B cell (primary cell): ENCODE measurements around the gene METRNL. TPM values are rescaled to one million over a fixed set of nuclear protein-coding genes. Genes with fewer than 3 reads are reported as not detected.

Source experiments
- ATAC-seq: fragments of 200-7000 bp; cut with Tn5 transposase; one replicate; pipeline ENCODE4 v1.10.0; 2021; ENCODE audit warnings: low read depth, mild to moderate bottlenecking, moderate number of reproducible peaks, moderate library complexity
- CTCF ChIA-PET: fragments of 350-600 bp; sonication (Branson Sonifier 250); formaldehyde crosslinking; loops from one replicate; lab custom pipeline; 2021; ENCODE audit warnings: antibody characterized with exemption, inconsistent platforms; lab: Charles Lee
- POLR2A ChIA-PET: fragments of 350-600 bp; sonication (Branson Sonifier 250); formaldehyde crosslinking; loops from one replicate; lab custom pipeline; 2021; ENCODE audit warnings: antibody characterized with exemption; lab: Charles Lee
- DNase-seq: peaks from one replicate; pipeline ENCODE4 v3.0.0; 2013
- H2AFZ ChIP-seq: 2 replicates; pipeline ENCODE4 v1.6.1; 2012; ENCODE audit warnings: mild to moderate bottlenecking, low read depth, low read length; ENCODE audit not compliant: insufficient read depth, poor library complexity, severe bottlenecking
- H3K27ac ChIP-seq, 2 donors: 1 replicate in 1 of 2; 2 replicates in 1 of 2; pipeline ENCODE4 v1.5.1; 2012 to 2013; ENCODE audit warnings: low read length in 2 of 2, mild to moderate bottlenecking in 2 of 2, moderate library complexity in 1 of 2
- H3K27me3 ChIP-seq, 4 experiments: fragments of 200-600 bp in 1 of 4; sonication (generic) in 1 of 4; replicated peaks in 1 of 4; 1 replicate in 2 of 4; 2 replicates in 2 of 4; pipeline versions ENCODE4 v1.6.1 to v1.7.0; 2013 to 2016; ENCODE audit warnings: low read length in 3 of 4, mild to moderate bottlenecking in 2 of 4, mixed read lengths in 1 of 4, moderate library complexity in 1 of 4; ENCODE audit not compliant: insufficient read depth in 4 of 4, control insufficient read depth in 3 of 4; ENCODE audit errors: control extremely low read depth in 1 of 4
- H3K36me3 ChIP-seq, 2 experiments: replicated peaks in 1 of 2; 1 replicate in 1 of 2; 2 replicates in 1 of 2; pipeline versions ENCODE4 v1.6.1 to v1.7.1; 2013; ENCODE audit warnings: low read length in 1 of 2; ENCODE audit not compliant: insufficient read depth in 2 of 2, control insufficient read depth in 1 of 2; ENCODE audit errors: control extremely low read depth in 1 of 2, extremely low read depth in 1 of 2
- H3K4me1 ChIP-seq, 2 donors: fragments of 200-600 bp in 1 of 2; sonication (generic) in 1 of 2; 1 replicate in 1 of 2; 2 replicates in 1 of 2; pipeline versions ENCODE4 v1.5.1 to v1.6.1; 2013 to 2017; ENCODE audit warnings: low read length in 2 of 2; ENCODE audit not compliant: control insufficient read depth in 2 of 2, insufficient read depth in 2 of 2
- H3K4me2 ChIP-seq: replicated peaks from 2 replicates; pipeline ENCODE3; 2012; ENCODE audit warnings: mild to moderate bottlenecking, low read depth, low read length; ENCODE audit not compliant: poor library complexity, severe bottlenecking
- H3K4me3 ChIP-seq, 5 experiments: fragments of 200-600 bp in 1 of 5; sonication (generic) in 1 of 5; 1 replicate in 3 of 5; 2 replicates in 2 of 5; pipeline versions ENCODE4 v1.5.1 to v1.7.0; 2011 to 2016; ENCODE audit warnings: low read length in 4 of 5, mild to moderate bottlenecking in 4 of 5, low read depth in 2 of 5, control low read depth in 1 of 5, moderate library complexity in 1 of 5; ENCODE audit not compliant: insufficient read depth in 1 of 5; ENCODE audit errors: control extremely low read depth in 1 of 5, extremely low read depth in 1 of 5
- H3K79me2 ChIP-seq: fragments of 200-600 bp; sonication (generic); one replicate; pipeline ENCODE4 v1.6.0; 2016; ENCODE audit warnings: low read length; ENCODE audit not compliant: control insufficient read depth, insufficient read depth
- H3K9ac ChIP-seq: fragments of 200-600 bp; sonication (generic); 2 replicates; pipeline ENCODE4 v1.6.1; 2017; ENCODE audit warnings: mild to moderate bottlenecking, low read length, moderate library complexity
- H3K9me3 ChIP-seq, 3 donors: one replicate each; pipeline versions ENCODE4 v1.6.1 to v1.7.1; 2013; ENCODE audit warnings: low read length in 2 of 3; ENCODE audit not compliant: control insufficient read depth in 2 of 3, insufficient read depth in 1 of 3; ENCODE audit errors: control extremely low read depth in 1 of 3
- H4K20me1 ChIP-seq: 2 replicates; pipeline ENCODE4 v1.6.0; 2012; ENCODE audit warnings: mild to moderate bottlenecking, low read length; ENCODE audit not compliant: insufficient read depth, control insufficient read depth, poor library complexity, severe bottlenecking
- H3K27ac Mint-ChIP-seq: one replicate; pipeline ENCODE4 v1.8.0; 2021; ENCODE audit warnings: mixed read lengths
- H3K27me3 Mint-ChIP-seq: one replicate; pipeline ENCODE4 v1.8.0; 2021; ENCODE audit warnings: mixed read lengths
- H3K4me1 Mint-ChIP-seq: one replicate; pipeline ENCODE4 v1.8.0; 2021; ENCODE audit warnings: mixed read lengths
- H3K4me3 Mint-ChIP-seq: one replicate; pipeline ENCODE4 v1.8.0; 2021; ENCODE audit warnings: mixed read lengths
- H3K9me3 Mint-ChIP-seq: one replicate; pipeline ENCODE4 v1.8.0; 2022; ENCODE audit warnings: mixed read lengths; ENCODE audit not compliant: insufficient read depth
- CTCF ChIP-seq: fragments of 200-600 bp; IDR thresholded peaks from one replicate; pipeline ENCODE4 v1.8.0; 2022; ENCODE audit warnings: antibody characterized with exemption, mild to moderate bottlenecking
- EZH2 ChIP-seq: IDR thresholded peaks from 2 replicates; pipeline ENCODE4 v1.6.1; 2012; ENCODE audit warnings: borderline replicate concordance, low read depth, mild to moderate bottlenecking, moderate library complexity, low read length; ENCODE audit not compliant: insufficient read depth, poor library complexity, severe bottlenecking
- WGBS: methylation state at CpG from one replicate; pipeline ENCODE4 v1.1.5; 2013; ENCODE audit warnings: missing lambda C conversion rate; ENCODE audit not compliant: insufficient coverage; 5-methylcytosine and 5-hydroxymethylcytosine counted together
- intact Hi-C: fragments of 100-400 bp; cut with micrococcal nuclease; formaldehyde crosslinking; loops from one replicate; pipeline ENCODE4 v1.10.0; 2022
- polyA plus RNA-seq: library from polyadenylated mRNA; depleted of rRNA; stranded (reverse); fragments of >200 nt; gene quantifications from 2 replicates; pipeline ENCODE4 v1.2.3, GENCODE V29; 2012
- total RNA-seq, 2 donors: library from RNA; stranded (reverse); fragments of 120-200 nt in 1 of 2; gene quantifications; 1 replicate in 1 of 2; 2 replicates in 1 of 2; pipeline versions ENCODE4 v1.2.3 to v1.2.4, GENCODE V29; 2013 to 2022

The METRNL gene
- total and polyA plus RNA-seq, 2 donors (not counting 1 experiment from before 2014, with no cell fraction given): 11.8 to 18.4 TPM

DNA sequence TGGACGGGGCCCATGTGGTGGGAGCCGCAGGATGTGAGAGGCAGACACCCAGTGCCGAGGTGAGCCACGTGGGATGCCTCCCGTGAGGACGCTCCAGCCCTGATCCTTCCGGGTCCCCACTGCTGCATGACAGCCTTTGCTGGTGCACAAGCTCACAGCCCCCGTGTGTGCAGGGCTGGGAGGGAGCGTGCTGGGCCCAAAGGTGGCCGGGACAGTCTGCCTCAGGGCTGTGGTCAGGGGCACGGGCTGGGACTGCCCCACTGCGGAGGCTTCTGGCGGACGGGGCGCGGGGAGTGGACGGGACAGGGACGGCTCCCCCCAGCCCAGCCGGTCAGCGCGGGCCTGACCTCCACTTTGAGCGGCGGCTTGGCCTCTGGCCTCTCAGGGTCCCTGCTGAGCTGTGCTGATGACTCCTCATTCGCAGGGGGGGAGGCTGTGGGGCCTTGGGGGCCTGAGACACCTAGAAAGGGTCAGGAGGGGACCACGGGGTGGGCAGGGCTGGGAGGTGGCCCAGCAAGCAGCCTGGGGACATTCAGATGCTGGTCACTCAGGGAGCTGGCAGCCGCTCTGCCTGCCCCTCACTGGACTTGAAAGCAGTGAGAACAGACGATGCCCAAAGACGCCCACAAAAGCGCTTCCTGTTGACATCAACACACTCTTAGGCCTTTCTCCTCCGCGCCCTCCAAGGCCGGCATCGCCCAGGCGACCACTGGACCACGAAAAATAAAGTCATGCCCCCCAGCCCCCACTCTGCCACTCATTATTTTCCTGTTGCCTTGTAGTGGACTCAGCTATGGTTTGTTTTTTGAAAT, 9.3 kb upstream of the METRNL start:
- H3K9ac ChIP-seq: no peak overlapping the region
- CTCF ChIA-PET: no interaction called here
- H4K20me1 ChIP-seq: no peaks in the 10 kb centered on the region
- TF ChIP-seq EZH2 (no peak), CTCF (no peak)
- H3K36me3 ChIP-seq: no peaks in the 10 kb centered on the region
- peaks cover 0 to 5% of the 10 kb centered on the region in 2 donors for H3K4me1 ChIP-seq
- peaks cover 12% of the 10 kb centered on the region for H3K4me1 Mint-ChIP-seq
- no peak overlapping the region for H2AFZ ChIP-seq
- H3K4me3 ChIP-seq: no peak overlapping the region
- POLR2A ChIA-PET: no interaction called here
- peaks cover 4% of the 10 kb centered on the region for H3K27me3 Mint-ChIP-seq
- no peaks in the 10 kb centered on the region for H3K9me3 Mint-ChIP-seq
- intact Hi-C loops: no loop called here
- H3K4me2 ChIP-seq: no peak overlapping the region
- H3K27ac Mint-ChIP-seq: no peak overlapping the region
- no peak for DNase-seq
- no peaks in the 10 kb centered on the region for H3K79me2 ChIP-seq
- H3K9me3 ChIP-seq: no peaks in the 10 kb centered on the region
- WGBS: 91% methylated on average over 33 of the region's 35 CpGs
- no peak overlapping the region for H3K4me3 Mint-ChIP-seq
- peaks cover 0 to 11% (median 0%) of the 10 kb centered on the region in 4 experiments for H3K27me3 ChIP-seq
- no peak overlapping the region for H3K27ac ChIP-seq
- ATAC-seq: no peak

GRCh38 chr17:83070800-83071341, 8.5 kb upstream of the METRNL start:
- 83% methylated on average over 14 of the region's 16 CpGs for WGBS
- Histone ChIP-seq H4K20me1 (no peaks in the 10 kb centered on the region), H3K4me3 (no peak overlapping the region), H3K27me3 (peaks cover 0 to 11% (median 0%) of the 10 kb centered on the region in 4 experiments), H3K4me2 (no peak overlapping the region), H2AFZ (no peak overlapping the region), H3K9me3 (no peaks in the 10 kb centered on the region), H3K36me3 (no peaks in the 10 kb centered on the region), H3K79me2 (no peaks in the 10 kb centered on the region), H3K4me1 (peaks cover 0 to 5% of the 10 kb centered on the region in 2 donors), H3K9ac (no peak overlapping the region), H3K27ac (no peak overlapping the region)
- CTCF ChIA-PET: no interaction called here
- no peak for ATAC-seq
- DNase-seq: no peak
- intact Hi-C loops: no loop called here
- Mint-ChIP-seq H3K9me3 (no peaks in the 10 kb centered on the region), H3K4me3 (no peak overlapping the region), H3K27me3 (peaks cover 11% of the 10 kb centered on the region), H3K27ac (no peak overlapping the region), H3K4me1 (peaks cover 12% of the 10 kb centered on the region)
- no peak for TF ChIP-seq CTCF
- TF ChIP-seq EZH2: no peak
- POLR2A ChIA-PET: no interaction called here
